HG03342 (cell line): ENCODE results near the gene MRPL17.
A peak's percentile ranks its signal among the peaks of the same experiment; 100 is the strongest.
"Not testable (repeated sequence)": the region's sequence is repeated elsewhere in the genome, so short reads cannot be mapped to it uniquely, and the experiment has no call there.

Source experiments
- ATAC-seq: cut with Tn5 transposase; IDR thresholded peaks from one replicate; pipeline ENCODE4 v1.9.1; 2021; ENCODE audit warnings: mild to moderate bottlenecking, moderate library complexity; ENCODE audit not compliant: unreplicated experiment

Gene MRPL17

DNA sequence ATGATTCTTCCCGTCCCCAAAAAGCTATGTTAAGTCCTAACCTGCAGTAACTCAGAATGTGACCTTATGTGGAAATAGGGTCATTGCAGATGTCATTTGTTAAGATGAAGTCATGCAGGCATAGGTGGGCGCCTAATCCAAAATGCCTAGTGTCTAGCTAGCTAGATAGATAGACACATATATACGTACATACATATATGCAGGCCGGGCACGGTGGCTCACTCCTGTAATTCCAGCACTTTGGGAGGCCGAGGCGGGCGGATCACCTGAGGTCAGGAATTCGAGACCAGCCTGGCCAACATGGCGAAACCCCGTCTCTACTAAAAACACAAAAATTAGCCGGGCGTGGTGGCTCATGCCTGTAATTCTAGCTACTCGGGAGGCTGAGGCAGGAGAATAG lies 928 bp upstream of the MRPL17 start:
- not testable (repeated sequence) for ATAC-seq

DNA sequence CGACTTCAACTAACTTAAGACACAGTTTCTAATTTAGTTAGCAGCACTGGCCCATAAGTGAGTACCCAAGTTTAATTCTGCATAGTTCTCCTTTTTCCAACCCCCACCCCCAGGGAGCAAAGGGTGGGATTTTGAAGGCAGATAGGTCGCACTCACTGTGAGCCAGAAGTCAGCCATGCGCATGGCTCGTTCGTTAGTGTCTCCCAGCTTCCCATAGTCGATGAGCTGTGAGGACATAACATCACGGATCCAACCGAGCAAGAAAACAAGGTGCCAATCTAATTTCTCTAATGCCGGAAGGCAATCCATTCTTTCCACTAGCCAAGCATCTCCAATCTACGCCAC lies 577 bp downstream of the MRPL17 start:
- peak; percentile 1 for ATAC-seq

DNA sequence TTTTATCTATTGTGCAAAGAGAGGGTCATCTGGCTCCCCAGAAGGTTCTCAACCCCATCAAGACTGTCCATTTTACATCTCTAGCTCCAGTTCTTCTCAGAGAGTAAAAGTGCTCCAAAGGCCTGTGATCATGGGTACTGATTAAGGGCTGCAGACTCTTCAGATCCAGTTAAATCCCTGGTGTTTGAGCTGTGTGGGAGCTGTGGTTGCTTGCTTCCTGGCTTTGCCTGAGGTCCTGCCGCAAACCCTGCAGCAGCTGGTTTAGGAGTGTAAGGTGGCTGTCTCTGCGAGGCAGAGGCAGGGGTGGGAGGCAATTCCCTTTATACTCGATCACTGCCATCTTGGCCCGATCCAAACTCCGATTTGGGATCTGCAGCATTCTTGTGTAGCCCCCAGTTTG lies 1.2 kb downstream of the MRPL17 start:
- no peak for ATAC-seq

DNA sequence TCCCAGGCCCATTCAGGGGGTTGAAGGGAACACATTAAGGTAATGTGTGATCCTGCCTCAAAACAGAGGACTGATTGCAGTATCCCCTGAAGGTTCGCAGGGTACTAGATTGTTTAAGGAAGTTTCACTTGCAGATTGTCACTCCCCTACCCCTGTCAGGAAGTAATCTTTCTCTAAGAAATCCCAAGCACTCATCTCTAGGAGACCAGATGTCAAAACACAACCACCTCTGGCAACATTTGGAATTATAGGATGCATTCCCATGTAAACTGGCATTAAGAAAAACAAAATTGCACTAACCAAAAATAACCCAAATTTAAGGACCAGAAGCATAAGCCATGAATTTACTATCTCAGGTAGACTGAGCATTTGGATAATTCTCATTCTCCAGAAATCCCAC lies 1.6 kb downstream of the MRPL17 start:
- no peak for ATAC-seq

DNA sequence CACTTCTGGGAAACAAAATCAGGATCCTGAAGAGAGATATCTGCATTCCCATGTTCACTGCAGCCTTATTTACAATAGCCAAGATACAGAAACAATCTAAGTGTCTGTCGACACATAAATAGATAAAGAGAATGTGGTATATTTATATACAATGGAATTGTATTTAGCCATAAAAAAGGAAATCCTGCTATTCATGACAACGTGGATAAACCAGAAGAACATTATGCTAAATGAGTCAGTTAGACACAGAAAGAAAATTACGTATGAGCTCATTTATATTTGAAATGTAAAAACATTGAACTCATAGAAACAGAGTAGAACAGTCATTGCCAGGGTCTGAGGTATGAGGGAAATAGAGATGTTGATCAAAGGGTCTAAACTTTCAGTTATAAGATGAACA lies 6.1 kb downstream of the MRPL17 start:
- ATAC-seq: no peak

DNA sequence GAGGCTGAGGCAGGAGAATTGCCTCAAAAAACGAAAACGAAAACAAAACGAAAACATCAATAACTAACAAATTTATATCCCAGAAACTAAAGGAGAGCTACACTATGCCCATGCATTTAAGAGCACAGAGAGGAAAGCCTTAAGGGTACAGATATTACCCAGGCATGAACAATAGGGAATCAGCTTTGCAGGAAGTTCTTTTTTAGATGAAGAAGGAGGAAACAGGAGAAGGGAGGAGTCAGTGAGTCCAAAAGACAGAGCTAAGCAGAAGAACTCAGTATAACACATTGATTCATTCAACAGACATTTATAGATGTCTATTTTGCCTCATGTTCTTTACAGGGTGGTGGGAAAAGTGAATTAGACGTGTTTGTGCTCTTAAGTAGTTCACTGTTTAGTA lies 8.3 kb downstream of the MRPL17 start:
- no peak for ATAC-seq

DNA sequence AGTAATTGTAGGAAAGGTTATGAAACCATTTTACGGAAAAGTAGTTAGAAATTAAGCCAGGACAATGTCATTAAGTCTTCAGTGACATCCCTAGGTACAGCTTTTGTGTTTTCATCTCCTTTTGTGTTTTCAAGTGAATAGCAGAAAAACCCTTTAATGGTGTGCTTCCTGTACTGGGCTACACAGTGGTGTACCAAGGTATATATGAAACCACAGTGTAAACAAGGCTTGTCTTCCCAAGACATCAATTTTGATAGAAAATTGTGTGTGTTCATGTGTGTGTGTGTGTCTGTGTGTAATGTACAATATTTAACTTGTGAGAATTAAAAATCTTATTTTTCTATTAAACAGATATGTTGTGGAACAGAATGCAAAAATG lies 8.9 kb downstream of the MRPL17 start:
- no peak for ATAC-seq

DNA sequence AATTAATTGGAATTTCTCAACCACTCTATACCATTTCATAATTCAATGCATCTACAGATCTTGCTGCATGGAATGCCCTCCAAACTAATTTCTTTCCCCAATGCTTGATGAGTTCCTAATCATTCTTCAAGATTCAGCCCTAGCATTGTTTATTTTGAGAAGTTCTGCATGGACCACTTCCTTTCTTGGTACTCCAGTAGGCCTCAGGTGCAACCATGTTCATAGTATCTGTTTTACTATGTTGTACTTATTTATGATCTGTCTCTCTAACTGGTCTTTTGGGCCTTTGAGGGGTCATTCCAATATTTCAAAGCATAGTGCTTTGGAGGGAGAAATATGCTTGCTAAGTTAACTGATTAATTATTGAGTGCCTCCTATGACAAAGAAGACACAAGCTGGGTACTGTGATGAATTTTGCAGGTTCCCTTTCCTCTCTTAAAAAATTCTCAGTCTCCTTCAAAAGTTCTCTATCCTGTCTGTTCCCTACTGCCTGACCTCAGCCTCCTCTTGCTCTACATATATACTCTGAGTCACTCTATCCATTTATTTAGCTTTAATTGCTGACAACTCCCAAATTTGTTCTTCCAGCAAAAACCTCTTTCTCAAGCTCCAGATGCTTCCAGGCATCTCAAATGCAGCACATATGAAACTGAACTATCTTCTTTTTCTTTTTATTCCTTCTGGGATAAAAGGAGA lies 9.5 kb downstream of the MRPL17 start:
- no peak for ATAC-seq

DNA sequence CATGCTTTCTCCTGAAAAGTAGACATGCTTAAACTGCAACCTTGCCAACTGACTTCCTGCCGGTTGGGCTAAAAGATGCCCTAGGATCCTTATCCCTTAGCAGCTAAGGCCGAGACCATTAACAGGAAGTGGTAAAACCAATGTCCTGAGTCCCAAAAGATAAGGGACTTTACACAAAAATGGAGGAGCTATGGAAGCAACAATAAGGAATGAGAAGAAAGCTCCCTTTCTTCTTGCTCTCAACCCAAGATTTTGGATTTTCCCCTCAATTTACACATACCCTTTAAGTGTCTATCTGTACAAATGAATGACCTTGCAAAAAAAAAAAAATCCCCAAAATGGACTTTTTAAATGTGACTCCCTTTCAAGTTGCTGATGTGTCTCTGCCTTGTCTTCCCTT lies 11.1 kb downstream of the MRPL17 start:
- ATAC-seq: no peak

DNA sequence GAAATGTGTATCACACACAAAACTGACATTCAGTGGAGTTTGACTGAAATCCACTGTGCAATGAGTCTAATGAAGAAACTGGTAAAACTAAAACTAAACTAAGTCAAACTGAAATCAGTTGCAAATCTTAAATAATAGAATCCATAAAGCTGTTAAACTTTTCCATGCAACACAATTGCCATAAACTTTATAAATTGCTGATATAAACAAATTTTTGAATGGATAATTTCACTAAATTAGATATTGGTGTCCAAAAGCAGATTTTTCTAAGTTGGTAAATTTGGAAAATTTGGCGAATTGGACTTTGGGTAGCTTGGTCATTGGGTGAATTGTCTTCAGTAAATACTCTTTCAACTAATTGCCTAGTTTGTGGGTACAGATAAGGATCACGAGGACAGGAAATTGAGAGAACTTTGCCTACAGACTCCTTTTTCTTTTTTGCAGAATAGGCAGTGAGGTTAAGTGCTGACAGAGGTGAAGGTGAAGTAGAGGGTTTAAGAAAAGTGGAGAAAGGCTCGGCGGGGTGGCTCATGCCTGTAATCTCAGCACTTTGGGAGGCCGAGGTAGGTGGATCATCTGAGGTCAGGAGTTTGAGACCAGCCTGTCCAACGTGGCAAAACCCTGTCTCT lies 12.8 kb downstream of the MRPL17 start:
- no peak for ATAC-seq

DNA sequence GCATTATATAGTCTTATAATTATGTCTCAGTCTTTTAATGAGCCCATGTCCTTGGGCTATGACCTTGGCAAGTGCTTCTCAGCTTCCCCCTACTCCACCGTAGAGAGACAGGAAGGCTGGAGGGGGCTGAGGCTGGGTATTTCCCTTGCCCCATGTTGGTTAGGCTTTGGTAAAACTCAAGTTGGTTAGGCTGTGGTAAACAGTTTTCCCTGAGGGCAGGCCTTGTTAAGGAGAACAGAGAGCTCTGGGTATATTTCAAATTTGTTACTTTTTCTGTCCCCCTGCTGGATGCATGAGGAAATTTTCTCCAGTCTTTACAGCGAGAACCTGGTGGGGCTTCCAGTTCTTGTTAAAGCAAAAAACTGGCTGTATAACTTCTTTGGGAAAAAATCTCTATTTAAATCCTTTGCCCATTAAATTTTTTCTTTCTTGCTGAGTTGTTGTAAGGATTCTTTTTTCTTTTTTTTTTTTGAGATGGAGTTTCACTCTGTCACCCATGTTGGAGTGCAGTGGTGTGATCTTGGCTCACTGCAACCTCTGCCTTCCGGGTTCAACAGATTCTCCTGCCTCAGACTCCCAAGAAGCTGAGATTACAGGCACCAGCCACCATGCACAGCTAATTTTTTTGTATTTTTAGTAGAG lies 15.3 kb downstream of the MRPL17 start:
- ATAC-seq: peak; percentile 48

DNA sequence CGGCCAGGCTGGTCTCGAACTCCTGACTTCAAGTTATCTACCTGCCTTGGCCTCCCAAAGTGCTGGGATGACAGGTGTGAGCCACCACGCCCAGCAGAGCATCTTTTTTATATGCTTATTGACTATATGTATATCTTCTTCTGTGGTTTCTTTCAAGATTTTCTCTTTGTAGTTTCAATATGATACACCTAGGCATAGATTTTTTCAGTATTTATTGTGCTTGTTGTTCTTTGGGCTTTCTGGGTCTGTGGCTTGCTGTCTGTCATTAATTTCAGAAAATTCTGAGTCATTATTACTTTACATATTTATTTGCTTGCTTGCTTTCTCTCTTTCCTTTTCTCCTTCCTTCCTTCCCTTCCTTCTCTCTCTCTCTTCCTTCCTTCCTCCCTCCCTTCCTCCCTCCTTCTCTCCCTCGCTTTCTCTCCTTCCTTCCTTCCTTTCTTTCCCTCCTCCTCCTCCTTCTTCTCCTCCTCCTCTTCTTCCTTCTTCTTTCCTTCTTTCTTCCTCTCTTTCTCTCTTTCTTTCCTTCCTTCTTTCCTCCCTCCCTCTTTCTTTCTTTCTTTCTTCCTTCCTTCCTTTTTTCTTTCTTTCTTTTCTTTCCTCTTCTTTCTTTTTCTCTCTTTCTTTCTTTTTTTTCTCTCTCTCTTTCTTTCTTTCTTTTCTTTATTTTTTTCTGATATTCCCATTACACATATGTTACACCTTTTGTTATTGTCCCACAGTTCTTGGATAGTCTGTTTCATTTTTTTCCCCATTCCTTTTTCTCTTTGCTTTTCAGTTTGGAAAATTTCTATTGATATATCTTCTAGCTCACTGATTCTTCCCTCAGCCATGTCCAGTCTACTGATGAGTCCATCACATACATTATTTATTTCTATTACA lies 16.6 kb downstream of the MRPL17 start:
- no peak for ATAC-seq

DNA sequence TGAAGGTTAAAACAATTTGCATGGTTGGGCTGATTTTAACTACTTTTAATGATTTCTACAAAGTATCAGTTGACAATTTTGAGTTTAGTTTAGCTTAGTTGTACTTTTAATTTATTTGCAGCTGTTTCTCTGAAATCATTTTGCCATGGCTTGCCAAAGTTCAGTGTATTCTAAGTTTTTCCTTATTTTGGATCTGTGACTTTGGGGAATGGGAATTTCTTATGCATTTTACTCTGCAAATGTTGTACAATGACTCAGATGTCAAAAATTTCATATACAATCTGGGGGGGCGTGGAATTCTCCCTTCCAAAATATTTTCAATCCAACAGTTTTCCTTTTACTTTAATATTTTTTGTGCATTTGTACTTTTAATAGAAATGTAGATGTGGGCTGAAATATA lies 18.6 kb downstream of the MRPL17 start:
- ATAC-seq: no peak

DNA sequence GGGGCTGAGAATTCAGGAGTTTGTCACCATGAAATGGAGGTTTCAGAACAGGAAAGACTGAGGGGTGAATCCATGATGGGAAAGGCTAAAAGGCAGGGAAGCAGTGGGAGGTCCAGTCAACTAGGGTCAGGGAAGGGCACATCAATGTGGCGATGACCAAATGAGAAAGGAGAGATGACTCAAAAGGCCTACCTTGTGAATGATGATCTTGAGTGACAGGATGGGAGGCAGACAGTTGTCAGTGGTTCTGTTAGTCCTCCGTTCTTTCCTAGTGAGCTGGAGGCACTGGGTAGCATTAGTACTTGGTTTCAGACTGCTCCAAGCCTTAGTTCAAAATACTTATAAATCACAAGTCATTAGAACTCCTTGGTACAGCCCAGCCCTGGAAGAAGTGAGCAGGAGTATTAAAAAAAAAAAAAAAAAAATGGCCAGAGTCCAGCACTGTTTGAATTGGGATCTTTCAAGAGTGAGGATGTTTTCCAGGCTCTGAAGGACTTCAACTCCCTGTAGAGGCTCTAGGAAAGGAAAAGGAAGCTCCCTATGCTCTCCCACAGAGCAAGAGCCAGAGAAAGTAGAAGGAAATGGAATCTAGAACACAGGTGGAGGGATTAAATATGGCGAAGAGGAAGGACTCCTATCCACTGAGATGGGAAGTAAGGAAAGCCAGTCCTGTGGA lies 19.2 kb downstream of the MRPL17 start:
- no peak for ATAC-seq

DNA sequence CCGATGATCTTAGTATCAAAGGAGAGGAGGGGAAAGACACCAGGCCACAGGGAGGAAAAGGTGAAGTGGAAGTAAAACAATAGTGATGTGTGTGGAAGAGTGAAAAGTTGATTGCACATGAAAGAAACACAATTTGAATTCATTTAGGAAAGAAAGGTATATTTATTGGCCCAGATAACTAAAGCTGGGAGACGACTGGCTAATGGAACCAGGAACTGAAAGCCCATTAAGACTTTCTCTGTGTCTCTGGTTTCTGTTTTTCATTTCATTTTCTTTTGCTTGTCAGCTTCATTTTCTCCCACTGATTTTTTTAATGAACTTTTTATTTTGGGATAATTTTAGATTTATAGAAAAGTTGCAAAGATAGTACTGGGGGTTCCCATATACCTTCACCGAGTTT lies 22.4 kb downstream of the MRPL17 start:
- ATAC-seq: no peak

DNA sequence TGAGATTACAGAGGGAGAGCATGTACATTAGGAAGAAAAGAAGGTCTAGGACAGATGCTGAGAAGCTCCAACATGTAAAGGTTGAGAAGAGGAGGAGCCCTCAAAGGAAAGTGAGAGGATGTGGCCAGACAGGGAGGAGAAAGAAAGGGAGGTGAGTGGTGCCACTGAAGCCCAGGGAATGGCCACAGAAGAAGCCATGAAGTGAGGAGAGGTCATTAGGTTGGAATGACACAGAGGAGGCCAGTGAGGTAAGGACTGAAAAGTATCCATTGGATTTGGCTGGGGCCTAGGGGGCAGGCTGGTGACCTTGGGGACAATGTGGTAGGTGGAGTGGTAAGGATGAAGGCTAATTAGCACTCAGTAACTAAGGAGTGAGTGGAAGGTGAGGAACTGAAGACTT lies 24.5 kb downstream of the MRPL17 start:
- no peak for ATAC-seq

DNA sequence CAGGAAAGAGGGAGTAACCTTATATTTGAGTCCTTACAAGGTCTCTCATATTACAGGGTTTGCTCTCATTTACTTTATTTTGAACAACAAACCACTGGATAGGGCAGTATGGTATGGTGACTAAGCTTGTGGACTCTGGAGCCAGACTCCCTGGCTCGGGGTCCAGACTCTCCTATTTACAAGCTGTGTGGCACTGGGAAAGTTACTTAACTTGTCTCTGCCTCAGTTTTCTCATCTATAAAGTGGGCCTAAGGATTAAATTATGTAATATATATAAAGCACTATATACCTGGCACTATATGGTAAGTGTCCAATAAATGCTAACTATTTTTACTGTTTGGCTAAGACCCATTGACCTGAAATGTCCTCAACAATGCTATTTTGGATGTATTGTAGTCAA lies 25.8 kb downstream of the MRPL17 start:
- ATAC-seq: no peak

DNA sequence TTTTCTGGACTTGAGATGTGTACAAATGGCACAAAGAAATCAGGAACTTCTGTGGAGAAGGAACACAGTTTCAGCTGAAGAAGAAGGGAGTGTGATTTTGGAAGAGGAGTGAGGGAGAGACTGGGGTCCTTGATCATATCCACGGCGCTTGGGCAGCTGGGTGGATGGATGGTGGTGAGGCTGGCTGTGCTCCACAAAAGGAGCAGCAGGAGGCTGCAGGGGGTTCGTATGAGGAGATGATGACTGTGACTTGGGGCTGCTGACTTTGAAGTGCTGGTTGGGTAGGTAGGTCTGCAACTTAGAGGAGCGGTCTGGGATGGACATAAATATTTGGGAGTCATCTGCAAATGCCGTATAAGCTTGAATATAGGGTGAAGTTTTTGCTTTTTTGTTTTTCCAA lies 26.2 kb downstream of the MRPL17 start:
- no peak for ATAC-seq

DNA sequence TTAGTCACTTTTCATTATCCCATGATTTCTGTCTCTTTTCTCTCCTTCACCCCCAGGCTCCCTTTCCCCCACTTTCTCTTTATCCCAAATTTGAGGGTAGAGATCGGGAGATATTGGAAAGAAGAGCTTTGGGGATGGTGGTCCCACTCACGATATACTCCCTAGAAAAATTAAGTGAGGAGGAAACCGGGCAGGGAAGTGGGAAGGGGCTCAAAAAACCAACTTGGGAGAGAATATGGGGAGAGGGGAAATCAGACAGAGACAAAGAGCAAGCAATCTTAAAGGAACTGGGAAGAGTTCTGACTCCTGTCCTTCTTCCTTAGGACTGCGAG lies 26.6 kb downstream of the MRPL17 start:
- ATAC-seq: no peak

DNA sequence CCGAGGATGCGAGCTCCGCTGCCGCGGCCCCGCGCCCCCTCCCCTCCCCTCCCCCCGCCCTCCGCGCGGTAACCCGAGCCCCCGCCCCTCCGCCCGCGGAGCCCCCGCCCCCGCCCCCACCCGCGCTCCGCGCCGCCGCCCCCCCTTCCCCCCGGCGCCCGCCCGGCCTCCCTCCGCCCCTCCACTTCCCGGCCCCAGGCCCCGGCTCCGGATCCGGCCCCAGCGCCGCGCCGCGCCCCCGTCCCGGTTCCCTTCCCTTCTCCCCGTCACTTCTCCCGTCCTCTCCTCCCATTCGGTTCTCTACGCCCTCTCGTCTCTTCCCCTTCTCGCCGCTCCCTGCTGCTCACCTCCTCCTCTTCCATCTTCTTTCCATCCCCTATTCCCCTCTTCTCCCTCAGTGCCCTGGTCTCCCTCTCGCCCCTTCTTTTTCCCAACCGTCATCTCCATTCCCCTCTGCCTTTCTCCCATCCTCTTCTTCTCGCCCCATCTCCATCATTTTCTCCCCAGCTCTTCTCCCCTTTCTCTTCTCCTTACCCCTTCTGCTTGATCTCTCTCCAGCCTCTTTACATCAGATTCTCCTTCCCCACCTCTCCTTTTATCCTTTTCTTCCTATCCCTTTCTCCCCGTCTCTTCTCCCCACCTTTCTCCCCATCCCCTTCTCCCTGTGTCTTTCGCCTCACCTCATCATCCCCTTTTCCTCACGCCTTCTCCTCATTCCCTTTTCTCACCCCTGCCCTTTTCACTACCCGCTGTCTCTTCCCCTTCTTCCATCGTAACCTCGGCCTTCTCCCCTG lies 27.2 kb downstream of the MRPL17 start, which contains the start of gene DCHS1:
TSS of gene DCHS1 (minus strand) at position 20 of the 794 bp plus-strand sequence. CDS start 14,196 bp downstream, outside the sequence.
- ATAC-seq: no peak
